Inferior parietal cortex (tissue), 1 donor: ENCODE data around the gene FBXL22.

Experiments
- DNase-seq: peaks from one replicate; pipeline ENCODE4 v3.0.0-alpha.2; 2016; ENCODE audit errors: extremely low spot score

The FBXL22 gene, protein sequence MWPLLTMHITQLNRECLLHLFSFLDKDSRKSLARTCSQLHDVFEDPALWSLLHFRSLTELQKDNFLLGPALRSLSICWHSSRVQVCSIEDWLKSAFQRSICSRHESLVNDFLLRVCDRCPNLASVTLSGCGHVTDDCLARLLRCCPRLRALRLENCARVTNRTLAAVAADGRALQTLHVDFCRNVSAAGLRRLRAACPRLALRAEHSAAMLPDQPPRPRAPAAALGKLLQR

DNA sequence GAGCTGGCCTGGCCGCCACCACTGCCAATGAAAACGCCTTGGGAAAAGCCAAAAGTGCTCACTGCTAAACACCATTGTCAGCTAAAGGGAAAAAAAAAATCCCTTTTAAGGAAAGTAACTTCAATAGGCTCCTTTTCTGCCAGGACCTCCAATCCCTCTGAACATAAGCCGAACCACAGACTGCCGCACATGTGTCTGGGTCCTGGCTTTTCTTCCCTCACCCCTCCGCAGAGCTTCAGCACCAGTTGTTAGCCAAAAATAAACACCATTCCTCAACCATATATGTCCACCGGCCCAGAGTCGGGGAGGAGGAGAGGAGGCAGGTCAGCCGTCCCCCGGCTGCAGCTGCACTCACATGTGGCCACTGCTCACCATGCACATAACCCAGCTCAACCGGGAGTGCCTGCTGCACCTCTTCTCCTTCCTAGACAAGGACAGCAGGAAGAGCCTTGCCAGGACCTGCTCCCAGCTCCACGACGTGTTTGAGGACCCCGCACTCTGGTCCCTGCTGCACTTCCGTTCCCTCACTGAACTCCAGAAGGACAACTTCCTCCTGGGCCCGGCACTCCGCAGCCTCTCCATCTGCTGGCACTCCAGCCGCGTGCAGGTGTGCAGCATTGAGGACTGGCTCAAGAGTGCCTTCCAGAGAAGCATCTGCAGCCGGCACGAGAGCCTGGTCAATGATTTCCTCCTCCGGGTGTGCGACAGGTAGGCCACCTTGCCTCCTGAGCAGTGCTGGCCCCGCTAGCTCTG is at the start of gene FBXL22:
Gene FBXL22 (plus strand): TSS at position 350 of the 753 bp plus-strand sequence. CDS start 6 bp downstream, at position 356.
- DNase-seq = no peak

DNA sequence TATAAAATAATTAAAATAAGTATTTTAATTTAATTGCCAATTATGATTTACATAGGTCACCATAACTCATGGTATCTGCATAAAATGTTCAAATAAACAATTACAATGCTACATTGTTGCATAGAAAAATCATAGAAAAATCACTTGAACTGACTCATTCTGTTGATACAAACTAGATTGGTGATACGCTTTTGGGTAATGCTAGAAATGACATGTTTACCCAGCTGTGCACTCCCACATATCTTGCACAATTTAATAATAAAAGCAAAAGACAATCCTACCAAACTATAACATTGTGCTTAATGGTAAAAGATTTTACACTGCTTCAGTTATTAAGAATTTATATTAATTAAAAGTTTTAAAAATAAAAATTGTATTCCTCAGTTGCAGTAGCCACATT is 45.8 kb upstream of the FBXL22 start:
- DNase-seq = no peak

GRCh38 chr15:63553388-63553791 is 43.8 kb upstream of the FBXL22 start:
- DNase-seq = no peak

- DNase-seq = no peak
Observed at GRCh38 chr15:63554337-63554927, 42.8 kb upstream of the FBXL22 start.

- no peak for DNase-seq
Observed at GRCh38 chr15:63555507-63555906, 41.7 kb upstream of the FBXL22 start.

GRCh38 chr15:63556246-63556645 is 40.9 kb upstream of the FBXL22 start:
- DNase-seq = no peak

GRCh38 chr15:63556736-63557135 is 40.5 kb upstream of the FBXL22 start:
- no peak for DNase-seq

GRCh38 chr15:63559753-63560152 is 37.4 kb upstream of the FBXL22 start:
- no peak for DNase-seq

DNA sequence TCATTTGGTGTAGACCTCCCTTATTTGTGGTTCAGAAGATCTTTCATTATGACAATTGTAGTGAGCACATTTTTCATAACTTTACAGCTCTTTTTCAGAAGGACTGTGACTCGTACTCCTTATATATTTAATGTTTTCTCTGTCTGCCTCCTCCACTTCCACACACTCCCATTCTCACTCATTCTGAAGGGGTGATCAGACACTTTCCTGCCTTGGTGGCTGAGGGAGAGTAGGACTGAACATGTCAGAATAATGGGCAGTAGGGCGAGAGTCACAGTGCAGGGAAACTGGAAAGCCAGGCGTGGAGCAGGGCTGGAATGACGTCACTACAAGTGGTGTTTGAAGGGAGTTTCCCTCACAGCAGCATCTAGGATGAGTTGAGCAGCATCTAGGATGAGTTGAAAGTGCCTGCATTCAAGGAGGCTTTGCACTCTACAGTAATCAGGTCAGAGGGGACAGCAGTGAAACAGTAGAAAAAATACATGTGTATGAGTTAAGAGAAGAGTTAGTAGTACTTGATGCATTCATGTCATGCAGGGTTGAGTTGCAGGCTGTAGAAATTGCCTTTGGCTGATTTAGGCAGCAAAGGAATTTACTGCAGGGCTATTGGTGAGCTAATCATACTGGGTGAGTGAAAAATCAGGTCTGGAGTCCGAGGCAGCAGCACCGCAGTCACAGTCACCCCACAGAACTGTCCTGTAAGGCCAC is 36.3 kb upstream of the FBXL22 start:
- DNase-seq = no peak

DNA sequence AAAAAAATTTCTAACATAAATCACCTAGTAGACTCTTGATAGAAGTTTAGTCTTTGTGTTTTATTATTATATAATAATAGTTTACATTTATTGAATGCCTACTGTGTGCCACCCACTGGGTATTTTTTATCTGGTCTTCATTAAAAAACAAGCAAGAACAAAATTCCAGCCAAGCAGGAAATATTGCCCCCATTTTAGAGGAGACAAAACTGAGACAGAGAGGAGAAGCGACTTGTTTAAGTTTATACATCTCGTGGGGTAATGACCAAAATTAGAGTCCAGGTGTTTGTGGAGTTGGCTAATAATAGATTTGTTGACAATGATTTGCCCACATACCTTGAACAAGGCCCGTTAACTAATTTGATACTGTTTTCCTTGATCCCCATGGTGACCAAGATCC is 33.1 kb upstream of the FBXL22 start:
- DNase-seq = no peak

GRCh38 chr15:63565536-63566186 is 31.5 kb upstream of the FBXL22 start:
- no peak for DNase-seq

DNA sequence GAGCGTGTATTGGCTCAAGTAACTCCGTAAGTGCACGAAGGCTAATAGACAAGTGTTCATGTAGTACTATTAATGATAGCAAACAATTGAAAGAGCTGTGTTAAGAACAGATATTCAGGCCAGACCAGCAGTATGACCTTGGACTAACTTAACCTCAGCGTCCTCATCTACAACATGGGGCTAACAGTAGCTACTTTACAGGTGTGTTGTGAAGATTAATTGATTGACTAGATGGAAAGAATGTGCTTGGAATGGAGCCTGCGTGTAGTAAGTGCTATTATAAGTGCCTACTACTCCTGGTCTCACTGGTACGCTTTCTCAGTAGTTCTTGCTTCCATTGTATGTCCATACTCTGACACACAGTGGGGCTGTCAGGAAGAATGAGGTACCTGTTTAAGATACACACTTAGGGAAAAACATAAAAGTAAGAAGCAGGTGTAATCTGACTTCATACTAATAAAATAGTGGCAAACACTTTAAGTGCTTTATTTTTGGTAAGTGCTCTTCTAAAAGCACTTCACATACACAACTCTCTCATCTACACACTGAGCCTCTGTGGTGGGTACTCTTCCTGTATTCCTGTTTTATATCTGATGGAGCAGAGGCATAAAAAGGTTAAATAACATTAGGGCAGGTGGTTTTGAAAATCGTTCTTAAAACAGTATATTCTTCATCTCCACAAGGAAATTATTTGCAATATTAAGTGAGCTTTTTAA is 24.3 kb upstream of the FBXL22 start:
- no peak for DNase-seq

- no peak for DNase-seq
Observed at GRCh38 chr15:63573533-63573932, 23.7 kb upstream of the FBXL22 start.

DNA sequence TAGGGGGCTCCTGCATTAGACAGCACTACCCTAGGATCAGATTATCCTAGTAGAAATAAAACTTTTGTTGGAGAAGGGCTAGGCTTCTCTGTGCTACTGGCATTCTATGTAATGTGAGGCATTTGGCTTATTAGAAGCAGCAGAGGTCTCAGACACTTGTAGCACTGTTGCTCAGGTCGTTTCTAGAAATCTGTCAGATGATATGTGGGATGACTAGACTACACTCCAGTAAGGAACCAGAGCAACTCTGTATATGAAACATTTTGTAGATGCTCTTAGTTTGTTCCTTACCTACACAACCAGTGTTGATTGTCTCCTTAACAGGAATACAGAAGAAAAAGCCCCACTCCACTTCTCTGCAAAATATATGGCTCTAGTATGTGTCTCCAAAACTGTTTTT is 21.9 kb upstream of the FBXL22 start:
- no peak for DNase-seq

DNA sequence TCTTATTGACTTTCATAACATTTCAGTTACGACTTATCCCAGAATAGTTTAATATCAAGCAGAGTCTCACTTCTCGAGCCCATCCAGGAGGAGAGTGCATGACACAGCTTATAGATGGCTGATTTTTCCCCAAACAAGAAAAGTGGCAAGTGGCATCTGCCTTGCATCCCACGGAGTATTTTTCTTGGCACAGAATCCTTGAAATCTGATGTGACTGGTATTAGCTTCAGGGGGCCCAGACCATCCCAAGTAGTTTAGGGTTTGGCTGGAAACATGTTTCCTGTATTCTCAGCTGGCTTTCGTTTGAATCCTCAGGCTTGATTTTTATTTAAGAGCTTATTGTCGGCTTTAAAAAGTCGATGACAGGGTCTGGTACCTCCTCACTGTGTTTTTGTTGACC is 20.7 kb upstream of the FBXL22 start:
- DNase-seq = no peak

- DNase-seq = no peak
Observed at GRCh38 chr15:63582179-63582578, 15.0 kb upstream of the FBXL22 start.

GRCh38 chr15:63582718-63583426 is 14.3 kb upstream of the FBXL22 start:
- DNase-seq = no peak

DNA sequence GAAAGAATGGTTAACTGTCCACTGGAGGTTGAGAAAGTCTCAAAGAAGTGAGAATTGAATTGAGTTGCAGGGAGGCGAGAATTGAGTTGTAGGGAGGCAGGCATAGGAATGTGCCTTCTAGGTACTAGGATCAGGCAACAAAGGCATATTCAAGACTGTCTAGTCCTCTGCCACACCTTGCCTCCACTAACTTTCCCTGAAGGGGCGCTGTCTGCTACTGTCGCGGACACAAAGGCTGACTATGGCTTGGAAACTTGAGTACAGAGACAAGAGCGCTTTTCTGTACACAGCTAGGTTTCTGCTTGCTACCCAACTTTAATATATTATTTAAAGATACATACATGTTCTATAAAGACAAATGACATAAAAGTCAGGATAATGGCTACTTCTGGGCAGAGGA is 10.4 kb upstream of the FBXL22 start:
- no peak for DNase-seq

- no peak for DNase-seq
Observed at GRCh38 chr15:63587527-63587926, 9.7 kb upstream of the FBXL22 start.

- no peak for DNase-seq
Observed at GRCh38 chr15:63588826-63589225, 8.4 kb upstream of the FBXL22 start.
